HEK293 (cell line): Measurements from ENCODE around the gene TBPL1.

Experiments used
- CTCF ChIA-PET: fragments of 350-600 bp; formaldehyde crosslinking; extraction: SDS; loops from one replicate; lab custom pipeline; 2021; ENCODE audit warnings: antibody characterized with exemption; lab: Yijun Ruan, JAX
- POLR2A ChIA-PET: fragments of 300-600 bp; formaldehyde crosslinking; extraction: SDS; loops from one replicate; lab custom pipeline; 2020; ENCODE audit warnings: antibody characterized with exemption, inconsistent platforms; lab: Yijun Ruan, JAX
- H3K27ac ChIP-seq: fragments of 200-500 bp; sonication (Bioruptor generic); 2 replicates; pipeline ENCODE4 v1.5.1; 2014; ENCODE audit warnings: low read depth, low read length, control low read depth, inconsistent platforms; ENCODE audit errors: extremely low read depth
- H3K36me3 ChIP-seq, 2 experiments: fragments of 200-500 bp in 1 of 2; sonication (Bioruptor generic) in 1 of 2; 1 replicate in 1 of 2; 2 replicates in 1 of 2; pipeline ENCODE4 v1.5.1; 2014 to 2017; ENCODE audit warnings: inconsistent platforms in 2 of 2, low read length in 2 of 2; ENCODE audit not compliant: control insufficient read depth in 2 of 2, insufficient read depth in 1 of 2
- H3K4me1 ChIP-seq: fragments of 200-500 bp; sonication (Bioruptor generic); 2 replicates; pipeline ENCODE4 v1.5.1; 2014; ENCODE audit warnings: mild to moderate bottlenecking, low read length, inconsistent platforms; ENCODE audit not compliant: control insufficient read depth, insufficient read depth
- H3K4me3 ChIP-seq: 2 replicates; pipeline ENCODE4 v1.5.1; 2011; ENCODE audit warnings: low read depth, mild to moderate bottlenecking, control low read depth, low read length, moderate library complexity
- H3K9me3 ChIP-seq: fragments of 200-500 bp; sonication (Bioruptor generic); 2 replicates; pipeline ENCODE4 v1.5.1; 2014; ENCODE audit warnings: low read depth, low read length, inconsistent platforms; ENCODE audit not compliant: control insufficient read depth, insufficient read depth
- MYNN ChIP-seq: fragments of 450-650 bp; formaldehyde crosslinking; IDR thresholded peaks from 2 replicates; pipeline ENCODE4 v1.5.1; 2016; ENCODE audit warnings: missing biosample characterization, missing genetic modification characterization, borderline replicate concordance
- YY2 ChIP-seq: fragments of 450-650 bp; formaldehyde crosslinking; IDR thresholded peaks from 2 replicates; pipeline ENCODE4 v1.5.1; 2016; ENCODE audit warnings: missing biosample characterization, missing genetic modification characterization
- ZBTB21 ChIP-seq: fragments of 450-650 bp; formaldehyde crosslinking; IDR thresholded peaks from 2 replicates; pipeline ENCODE4 v1.5.1; 2017; ENCODE audit warnings: missing biosample characterization, missing genetic modification characterization
- ZEB2 ChIP-seq: fragments of 450-650 bp; formaldehyde crosslinking; IDR thresholded peaks from 2 replicates; pipeline ENCODE4 v1.5.1; 2016; ENCODE audit warnings: missing biosample characterization, missing genetic modification characterization
- ZFHX2 ChIP-seq: fragments of 450-650 bp; formaldehyde crosslinking; conservative IDR thresholded peaks from 2 replicates; pipeline ENCODE4 v1.5.1; 2016; ENCODE audit warnings: missing biosample characterization, missing genetic modification characterization
- ZNF138 ChIP-seq: fragments of 450-650 bp; formaldehyde crosslinking; IDR thresholded peaks from 2 replicates; pipeline ENCODE4 v1.5.1; 2016; ENCODE audit warnings: missing biosample characterization, missing genetic modification characterization, borderline replicate concordance
- ZNF155 ChIP-seq: fragments of 450-650 bp; formaldehyde crosslinking; IDR thresholded peaks from 2 replicates; pipeline ENCODE4 v1.5.1; 2016; ENCODE audit warnings: missing biosample characterization, missing genetic modification characterization
- ZNF175 ChIP-seq: fragments of 450-650 bp; formaldehyde crosslinking; IDR thresholded peaks from 2 replicates; pipeline ENCODE4 v1.5.1; 2016; ENCODE audit warnings: missing biosample characterization, missing genetic modification characterization
- ZNF2 ChIP-seq: fragments of 450-650 bp; formaldehyde crosslinking; IDR thresholded peaks from 2 replicates; pipeline ENCODE4 v1.5.1; 2016; ENCODE audit warnings: missing biosample characterization, missing genetic modification characterization
- ZNF37A ChIP-seq: fragments of 450-650 bp; IDR thresholded peaks from 2 replicates; pipeline ENCODE4 v1.5.1; 2018; ENCODE audit warnings: missing biosample characterization, missing genetic modification characterization
- ZNF501 ChIP-seq: fragments of 450-650 bp; formaldehyde crosslinking; IDR thresholded peaks from 2 replicates; pipeline ENCODE4 v1.5.1; 2016; ENCODE audit warnings: missing biosample characterization, missing genetic modification characterization
- ZNF521 ChIP-seq: fragments of 450-650 bp; formaldehyde crosslinking; IDR thresholded peaks from 2 replicates; pipeline ENCODE4 v1.5.1; 2017; ENCODE audit warnings: missing biosample characterization, mild to moderate bottlenecking, missing genetic modification characterization
- ZNF529 ChIP-seq: fragments of 450-650 bp; formaldehyde crosslinking; IDR thresholded peaks from 2 replicates; pipeline ENCODE4 v1.5.1; 2017; ENCODE audit warnings: missing genetic modification characterization, missing biosample characterization; ENCODE audit not compliant: insufficient replicate concordance
- ZNF555 ChIP-seq: fragments of 450-650 bp; formaldehyde crosslinking; conservative IDR thresholded peaks from 2 replicates; pipeline ENCODE4 v1.5.1; 2017; ENCODE audit warnings: missing biosample characterization, mild to moderate bottlenecking, missing genetic modification characterization, inconsistent platforms
- ZNF596 ChIP-seq: fragments of 450-650 bp; IDR thresholded peaks from 2 replicates; pipeline ENCODE4 v1.5.0; 2018; ENCODE audit warnings: missing biosample characterization, mild to moderate bottlenecking, missing genetic modification characterization, moderate library complexity
- ZNF76 ChIP-seq: fragments of 450-650 bp; formaldehyde crosslinking; IDR thresholded peaks from 2 replicates; pipeline ENCODE4; 2016; ENCODE audit warnings: low read depth, missing biosample characterization, missing genetic modification characterization, borderline replicate concordance
- ZNF843 ChIP-seq: fragments of 450-650 bp; formaldehyde crosslinking; IDR thresholded peaks from 2 replicates; pipeline ENCODE4 v1.5.1; 2016; ENCODE audit warnings: missing biosample characterization, missing genetic modification characterization
- TF ChIP-seq, protein P1 (sequence below): fragments of 450-650 bp; formaldehyde crosslinking; IDR thresholded peaks from 2 replicates; pipeline ENCODE4 v1.5.1; 2016; ENCODE audit warnings: missing biosample characterization, missing genetic modification characterization, borderline replicate concordance
- TF ChIP-seq, protein P2 (sequence below): fragments of 450-650 bp; formaldehyde crosslinking; IDR thresholded peaks from 2 replicates; pipeline ENCODE4 v1.5.1; 2017; ENCODE audit warnings: missing biosample characterization, mild to moderate bottlenecking, missing genetic modification characterization, moderate library complexity
- TF ChIP-seq, protein P3 (sequence below): fragments of 450-650 bp; formaldehyde crosslinking; IDR thresholded peaks from 2 replicates; pipeline ENCODE4 v1.5.1; 2016; ENCODE audit warnings: missing biosample characterization, missing genetic modification characterization

Gene TBPL1

DNA sequence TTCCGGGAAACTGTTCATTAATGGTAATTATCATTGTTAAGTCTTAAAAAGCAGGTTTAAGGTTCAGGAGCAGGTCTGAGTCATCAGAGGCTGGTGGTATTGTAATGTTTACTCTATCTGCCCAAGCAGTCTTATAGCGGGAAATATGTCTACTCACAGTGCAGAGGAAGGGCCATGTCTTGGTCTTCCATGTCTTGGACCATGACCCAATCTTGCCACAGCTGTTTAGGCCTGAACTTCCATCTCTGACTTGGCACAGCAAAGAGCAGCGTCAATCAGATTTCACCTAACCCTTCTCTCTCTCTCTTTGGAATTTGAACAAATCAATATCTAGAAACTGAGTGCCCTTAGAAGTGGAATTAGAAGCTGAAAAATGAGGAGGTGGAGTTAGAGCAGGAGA is 73.6 kb downstream of the TBPL1 start:
- Histone ChIP-seq H3K4me3 (no peak overlapping the region), H3K36me3 (peaks cover 0 to 9% of the 10 kb centered on the region in 2 experiments; a peak in 1 of 3 replicates), H3K27ac (no peak overlapping the region)
- TF ChIP-seq ZNF555 (tag by site-specific recombination), result no peak
- no peak for TF ChIP-seq ZNF501
- TF ChIP-seq ZFHX2 (tag by site-specific recombination), result no peak
- TF ChIP-seq ZBTB21 (tag by site-specific recombination), result no peak
- TF ChIP-seq, protein P1, sequence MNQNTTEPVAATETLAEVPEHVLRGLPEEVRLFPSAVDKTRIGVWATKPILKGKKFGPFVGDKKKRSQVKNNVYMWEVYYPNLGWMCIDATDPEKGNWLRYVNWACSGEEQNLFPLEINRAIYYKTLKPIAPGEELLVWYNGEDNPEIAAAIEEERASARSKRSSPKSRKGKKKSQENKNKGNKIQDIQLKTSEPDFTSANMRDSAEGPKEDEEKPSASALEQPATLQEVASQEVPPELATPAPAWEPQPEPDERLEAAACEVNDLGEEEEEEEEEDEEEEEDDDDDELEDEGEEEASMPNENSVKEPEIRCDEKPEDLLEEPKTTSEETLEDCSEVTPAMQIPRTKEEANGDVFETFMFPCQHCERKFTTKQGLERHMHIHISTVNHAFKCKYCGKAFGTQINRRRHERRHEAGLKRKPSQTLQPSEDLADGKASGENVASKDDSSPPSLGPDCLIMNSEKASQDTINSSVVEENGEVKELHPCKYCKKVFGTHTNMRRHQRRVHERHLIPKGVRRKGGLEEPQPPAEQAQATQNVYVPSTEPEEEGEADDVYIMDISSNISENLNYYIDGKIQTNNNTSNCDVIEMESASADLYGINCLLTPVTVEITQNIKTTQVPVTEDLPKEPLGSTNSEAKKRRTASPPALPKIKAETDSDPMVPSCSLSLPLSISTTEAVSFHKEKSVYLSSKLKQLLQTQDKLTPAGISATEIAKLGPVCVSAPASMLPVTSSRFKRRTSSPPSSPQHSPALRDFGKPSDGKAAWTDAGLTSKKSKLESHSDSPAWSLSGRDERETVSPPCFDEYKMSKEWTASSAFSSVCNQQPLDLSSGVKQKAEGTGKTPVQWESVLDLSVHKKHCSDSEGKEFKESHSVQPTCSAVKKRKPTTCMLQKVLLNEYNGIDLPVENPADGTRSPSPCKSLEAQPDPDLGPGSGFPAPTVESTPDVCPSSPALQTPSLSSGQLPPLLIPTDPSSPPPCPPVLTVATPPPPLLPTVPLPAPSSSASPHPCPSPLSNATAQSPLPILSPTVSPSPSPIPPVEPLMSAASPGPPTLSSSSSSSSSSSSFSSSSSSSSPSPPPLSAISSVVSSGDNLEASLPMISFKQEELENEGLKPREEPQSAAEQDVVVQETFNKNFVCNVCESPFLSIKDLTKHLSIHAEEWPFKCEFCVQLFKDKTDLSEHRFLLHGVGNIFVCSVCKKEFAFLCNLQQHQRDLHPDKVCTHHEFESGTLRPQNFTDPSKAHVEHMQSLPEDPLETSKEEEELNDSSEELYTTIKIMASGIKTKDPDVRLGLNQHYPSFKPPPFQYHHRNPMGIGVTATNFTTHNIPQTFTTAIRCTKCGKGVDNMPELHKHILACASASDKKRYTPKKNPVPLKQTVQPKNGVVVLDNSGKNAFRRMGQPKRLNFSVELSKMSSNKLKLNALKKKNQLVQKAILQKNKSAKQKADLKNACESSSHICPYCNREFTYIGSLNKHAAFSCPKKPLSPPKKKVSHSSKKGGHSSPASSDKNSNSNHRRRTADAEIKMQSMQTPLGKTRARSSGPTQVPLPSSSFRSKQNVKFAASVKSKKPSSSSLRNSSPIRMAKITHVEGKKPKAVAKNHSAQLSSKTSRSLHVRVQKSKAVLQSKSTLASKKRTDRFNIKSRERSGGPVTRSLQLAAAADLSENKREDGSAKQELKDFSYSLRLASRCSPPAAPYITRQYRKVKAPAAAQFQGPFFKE (tag by site-specific recombination), result no peak
- TF ChIP-seq ZNF2 (tag by site-specific recombination), result no peak
- no peak for TF ChIP-seq ZNF843 (tag by site-specific recombination)
- TF ChIP-seq ZNF155 (tag by site-specific recombination), result no peak
- TF ChIP-seq ZNF76 (tag by site-specific recombination), result no peak
- no peak for TF ChIP-seq ZNF521
- no peak for TF ChIP-seq YY2 (tag by site-specific recombination)
- no peak for TF ChIP-seq ZEB2 (tag by site-specific recombination)
- TF ChIP-seq MYNN (tag by site-specific recombination), result no peak
- TF ChIP-seq, protein P2, sequence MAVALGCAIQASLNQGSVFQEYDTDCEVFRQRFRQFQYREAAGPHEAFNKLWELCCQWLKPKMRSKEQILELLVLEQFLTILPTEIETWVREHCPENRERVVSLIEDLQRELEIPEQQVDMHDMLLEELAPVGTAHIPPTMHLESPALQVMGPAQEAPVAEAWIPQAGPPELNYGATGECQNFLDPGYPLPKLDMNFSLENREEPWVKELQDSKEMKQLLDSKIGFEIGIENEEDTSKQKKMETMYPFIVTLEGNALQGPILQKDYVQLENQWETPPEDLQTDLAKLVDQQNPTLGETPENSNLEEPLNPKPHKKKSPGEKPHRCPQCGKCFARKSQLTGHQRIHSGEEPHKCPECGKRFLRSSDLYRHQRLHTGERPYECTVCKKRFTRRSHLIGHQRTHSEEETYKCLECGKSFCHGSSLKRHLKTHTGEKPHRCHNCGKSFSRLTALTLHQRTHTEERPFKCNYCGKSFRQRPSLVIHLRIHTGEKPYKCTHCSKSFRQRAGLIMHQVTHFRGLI (tag by site-specific recombination), result no peak
- no peak for TF ChIP-seq ZNF37A (tag by site-specific recombination)
- TF ChIP-seq ZNF596 (tag by site-specific recombination), result no peak
- TF ChIP-seq, all 188 proteins: peak for 0
- Histone ChIP-seq H3K9me3 (no peaks in the 10 kb centered on the region), H3K4me1 (0 out of 2 replicates have a peak, but pooled peaks cover 3% of the 10 kb centered on the region)
- POLR2A ChIA-PET, result no interaction called here
- CTCF ChIA-PET, result interaction anchor here (0.5 to 2.0 kb wide), 5 partner anchors 15 to 70 kb away, joined by 3 to 10 read pairs (median 4); no protein-coding TSS in a partner anchor

DNA sequence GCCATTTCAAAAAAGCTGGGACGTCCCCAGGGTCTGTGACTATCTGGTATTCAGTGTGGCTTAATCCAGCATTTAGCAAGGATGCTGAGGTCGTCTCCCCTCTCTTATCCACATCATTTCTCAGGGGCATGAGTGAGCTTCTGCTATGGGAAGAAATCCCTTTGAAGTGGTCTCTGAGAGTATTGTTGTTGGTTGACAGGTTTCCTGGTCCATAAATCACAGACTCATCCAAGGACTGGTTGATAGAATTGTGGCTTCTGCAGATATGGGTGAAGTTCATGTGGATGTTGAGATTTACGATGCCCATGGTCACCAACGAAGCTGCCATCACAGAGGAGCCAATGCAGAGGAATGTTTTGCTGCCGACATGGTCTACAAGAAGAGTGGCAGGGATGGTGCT is 75.4 kb downstream of the TBPL1 start:
- TF ChIP-seq ZNF138 (tag by site-specific recombination) (no peak), YY2 (tag by site-specific recombination) (no peak), ZNF175 (tag by site-specific recombination) (no peak), ZNF529 (tag by site-specific recombination) (no peak)
- TF ChIP-seq, protein P3, sequence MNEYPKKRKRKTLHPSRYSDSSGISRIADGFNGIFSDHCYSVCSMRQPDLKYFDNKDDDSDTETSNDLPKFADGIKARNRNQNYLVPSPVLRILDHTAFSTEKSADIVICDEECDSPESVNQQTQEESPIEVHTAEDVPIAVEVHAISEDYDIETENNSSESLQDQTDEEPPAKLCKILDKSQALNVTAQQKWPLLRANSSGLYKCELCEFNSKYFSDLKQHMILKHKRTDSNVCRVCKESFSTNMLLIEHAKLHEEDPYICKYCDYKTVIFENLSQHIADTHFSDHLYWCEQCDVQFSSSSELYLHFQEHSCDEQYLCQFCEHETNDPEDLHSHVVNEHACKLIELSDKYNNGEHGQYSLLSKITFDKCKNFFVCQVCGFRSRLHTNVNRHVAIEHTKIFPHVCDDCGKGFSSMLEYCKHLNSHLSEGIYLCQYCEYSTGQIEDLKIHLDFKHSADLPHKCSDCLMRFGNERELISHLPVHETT (tag by site-specific recombination), result no peak
- TF ChIP-seq, all 188 proteins: peak for 0
- 0 out of 2 replicates have a peak, but pooled peaks cover 3% of the 10 kb centered on the region for H3K4me1 ChIP-seq
- H3K36me3 ChIP-seq, result peaks cover 0 to 9% of the 10 kb centered on the region in 2 experiments; a peak in 1 of 3 replicates
- POLR2A ChIA-PET, result no interaction called here
- no peak overlapping the region for H3K4me3 ChIP-seq
- H3K9me3 ChIP-seq, result no peaks in the 10 kb centered on the region
- CTCF ChIA-PET, result interaction anchor here (0.6 to 1.6 kb wide), 6 partner anchors 9 to 823 kb away, joined by 3 to 7 read pairs (median 4); partner anchors contain the start of gene TBPL1
- no peak overlapping the region for H3K27ac ChIP-seq
